Osteocyte (in vitro differentiated cells): ENCODE measurements around the gene MEMO1. TPM values are rescaled to one million over a fixed set of nuclear protein-coding genes. Genes with fewer than 3 reads are reported as not detected.

Experiments used
- DNase-seq: peaks from one replicate; pipeline ENCODE4 v3.0.0; 2021; ENCODE audit warnings: mixed read lengths; ENCODE audit not compliant: unreplicated experiment; ENCODE audit errors: extremely low spot score
- H3K27ac Mint-ChIP-seq: one replicate; pipeline ENCODE4 v1.8.0; 2021; ENCODE audit warnings: mild to moderate bottlenecking, mixed read lengths; ENCODE audit not compliant: unreplicated experiment
- H3K27me3 Mint-ChIP-seq: one replicate; pipeline ENCODE4 v1.8.0; 2021; ENCODE audit warnings: mixed read lengths; ENCODE audit not compliant: unreplicated experiment
- H3K36me3 Mint-ChIP-seq: one replicate; pipeline ENCODE4 v1.8.0; 2021; ENCODE audit warnings: mixed read lengths; ENCODE audit not compliant: unreplicated experiment
- H3K4me1 Mint-ChIP-seq: one replicate; pipeline ENCODE4 v1.8.0; 2021; ENCODE audit warnings: mixed read lengths; ENCODE audit not compliant: unreplicated experiment
- H3K4me3 Mint-ChIP-seq: one replicate; pipeline ENCODE4 v1.8.0; 2021; ENCODE audit warnings: mild to moderate bottlenecking, moderate library complexity, mixed read lengths; ENCODE audit not compliant: unreplicated experiment
- H3K9me3 Mint-ChIP-seq: one replicate; pipeline ENCODE4 v1.8.0; 2021; ENCODE audit warnings: mixed read lengths; ENCODE audit not compliant: unreplicated experiment
- CTCF ChIP-seq: fragments of 200-600 bp; sonication (generic); IDR thresholded peaks from 2 replicates; pipeline ENCODE4 v1.5.0; 2021; ENCODE audit warnings: antibody characterized with exemption, mild to moderate bottlenecking, moderate library complexity
- total RNA-seq: library from RNA; stranded (reverse); gene quantifications from 2 replicates; pipeline ENCODE4 v1.2.1, GENCODE V29; 2021

Gene MEMO1
- total RNA-seq, 1 donor from 2014 or later, result 48.1 TPM

GRCh38 chr2:31997653-31998052 is 13.2 kb downstream of the MEMO1 start:
- Mint-ChIP-seq H3K9me3 (no peaks in the 10 kb centered on the region), H3K27me3 (no peaks in the 10 kb centered on the region), H3K4me1 (peaks cover 29% of the 10 kb centered on the region), H3K4me3 (no peak overlapping the region), H3K27ac (peak overlapping the region; percentile 70), H3K36me3 (no peaks in the 10 kb centered on the region)
- no peak for TF ChIP-seq CTCF
- DNase-seq, result no peak

GRCh38 chr2:31996571-31997150 is 14.1 kb downstream of the MEMO1 start:
- Mint-ChIP-seq H3K9me3 (no peaks in the 10 kb centered on the region), H3K36me3 (no peaks in the 10 kb centered on the region), H3K4me3 (no peak overlapping the region), H3K27me3 (no peaks in the 10 kb centered on the region), H3K27ac (no peak overlapping the region), H3K4me1 (peaks cover 29% of the 10 kb centered on the region)
- no peak for TF ChIP-seq CTCF
- DNase-seq, result no peak

- TF ChIP-seq CTCF, result no peak
- peaks cover 24% of the 10 kb centered on the region for H3K4me1 Mint-ChIP-seq
- H3K36me3 Mint-ChIP-seq, result no peaks in the 10 kb centered on the region
- DNase-seq, result no peak
- no peaks in the 10 kb centered on the region for H3K9me3 Mint-ChIP-seq
- H3K27ac Mint-ChIP-seq, result no peak overlapping the region
- no peak overlapping the region for H3K4me3 Mint-ChIP-seq
- no peaks in the 10 kb centered on the region for H3K27me3 Mint-ChIP-seq
Observed at GRCh38 chr2:31992934-31993333, 17.9 kb downstream of the MEMO1 start.

- Mint-ChIP-seq H3K4me3 (no peak overlapping the region), H3K4me1 (peaks cover 20% of the 10 kb centered on the region), H3K27me3 (no peaks in the 10 kb centered on the region), H3K27ac (no peak overlapping the region), H3K9me3 (no peaks in the 10 kb centered on the region), H3K36me3 (no peaks in the 10 kb centered on the region)
- no peak for DNase-seq
- no peak for TF ChIP-seq CTCF
Observed at GRCh38 chr2:31992025-31992579, 18.7 kb downstream of the MEMO1 start.

DNA sequence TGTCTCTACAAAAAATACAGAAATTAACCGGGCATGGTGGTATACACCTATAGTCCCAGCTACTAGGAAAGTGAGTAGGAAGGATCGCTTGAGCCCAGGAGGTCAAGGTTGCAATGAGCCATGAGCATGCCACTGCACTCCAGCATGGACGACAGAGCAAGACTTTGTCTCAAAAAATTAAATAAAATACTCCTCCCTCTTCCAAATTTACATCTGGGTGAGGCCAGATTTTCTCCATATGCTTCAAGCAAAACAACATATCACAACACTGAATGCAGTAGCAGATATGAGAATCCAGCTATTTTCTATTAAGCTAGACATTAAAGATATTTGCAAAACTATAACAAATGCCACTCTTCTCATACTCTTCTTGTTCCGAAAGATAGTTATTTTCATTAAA is 20.9 kb downstream of the MEMO1 start:
- Mint-ChIP-seq H3K4me1 (peaks cover 10% of the 10 kb centered on the region), H3K27me3 (no peaks in the 10 kb centered on the region), H3K4me3 (no peak overlapping the region), H3K9me3 (no peaks in the 10 kb centered on the region), H3K36me3 (no peaks in the 10 kb centered on the region), H3K27ac (no peak overlapping the region)
- no peak for TF ChIP-seq CTCF
- DNase-seq, result no peak
